ES-I3 (cell line): ENCODE results near the gene RIPPLY3.
"Not testable (repeated sequence)": the region's sequence is repeated elsewhere in the genome, so short reads cannot be mapped to it uniquely, and the experiment has no call there.

Source experiments
- H3K36me3 ChIP-seq: 2 replicates; pipeline ENCODE4 v1.6.1; 2013; ENCODE audit warnings: mild to moderate bottlenecking, low read length, control low read depth, moderate library complexity; ENCODE audit not compliant: insufficient read depth
- H3K4me1 ChIP-seq: 2 replicates; pipeline ENCODE4 v1.6.1; 2013; ENCODE audit warnings: mild to moderate bottlenecking, control low read depth, low read length; ENCODE audit not compliant: insufficient read depth
- H3K9ac ChIP-seq: 2 replicates; pipeline ENCODE4 v1.6.1; 2013; ENCODE audit warnings: low read depth, mild to moderate bottlenecking, low read length, moderate library complexity
- H3K9me3 ChIP-seq: 2 replicates; pipeline ENCODE4 v1.6.1; 2013; ENCODE audit warnings: mild to moderate bottlenecking, low read length, moderate library complexity; ENCODE audit not compliant: control insufficient read depth, insufficient read depth

RIPPLY3 gene

DNA sequence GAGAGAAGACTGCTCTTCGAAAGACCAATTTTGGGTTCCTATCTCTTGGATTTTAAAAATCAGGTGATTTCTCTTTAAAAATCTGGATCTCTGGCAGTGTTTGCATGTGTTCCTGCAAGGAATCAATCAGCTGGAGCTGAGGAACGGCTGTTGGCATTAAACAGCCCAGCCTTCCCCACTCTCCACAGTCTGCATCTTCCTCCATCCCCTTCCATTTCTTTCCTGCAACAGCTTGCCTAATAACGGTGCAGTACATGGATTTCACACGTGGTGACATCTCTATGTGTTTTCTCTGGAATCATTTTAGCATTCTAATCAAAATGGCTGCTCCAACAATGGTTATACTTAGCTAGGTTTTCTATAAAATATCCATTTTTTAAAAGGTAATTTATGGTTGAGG, 20.0 kb downstream of the RIPPLY3 start:
- H3K36me3 ChIP-seq: no peaks in the 10 kb centered on the region
- no peak overlapping the region for H3K9ac ChIP-seq
- H3K9me3 ChIP-seq: no peaks in the 10 kb centered on the region
- no peaks in the 10 kb centered on the region for H3K4me1 ChIP-seq

DNA sequence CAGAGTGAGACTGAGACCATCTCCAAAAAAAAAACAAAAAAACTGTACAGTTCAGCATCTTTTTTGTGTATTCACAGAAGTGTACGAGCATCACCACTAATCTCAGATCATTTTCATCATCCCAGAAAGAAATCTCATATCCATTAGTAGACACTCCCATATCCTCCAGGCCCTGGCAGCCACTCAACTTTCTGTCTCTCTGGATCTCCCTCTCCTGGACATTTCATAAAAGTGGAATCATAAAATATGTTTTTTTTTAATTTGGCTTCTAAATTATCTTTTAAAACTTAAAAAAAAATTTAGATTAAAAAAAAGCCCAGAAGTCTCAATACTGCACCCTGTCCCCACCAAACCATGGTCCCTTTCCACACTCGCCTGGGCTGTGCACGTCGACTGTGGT, 22.1 kb downstream of the RIPPLY3 start:
- Histone ChIP-seq H3K9me3 (no peaks in the 10 kb centered on the region), H3K36me3 (no peaks in the 10 kb centered on the region), H3K4me1 (no peaks in the 10 kb centered on the region), H3K9ac (no peak overlapping the region)

GRCh38 chr21:37030864-37031263, 24.4 kb downstream of the RIPPLY3 start:
- H3K4me1 ChIP-seq: no peaks in the 10 kb centered on the region
- H3K9ac ChIP-seq: no peak overlapping the region
- no peaks in the 10 kb centered on the region for H3K36me3 ChIP-seq
- no peaks in the 10 kb centered on the region for H3K9me3 ChIP-seq

DNA sequence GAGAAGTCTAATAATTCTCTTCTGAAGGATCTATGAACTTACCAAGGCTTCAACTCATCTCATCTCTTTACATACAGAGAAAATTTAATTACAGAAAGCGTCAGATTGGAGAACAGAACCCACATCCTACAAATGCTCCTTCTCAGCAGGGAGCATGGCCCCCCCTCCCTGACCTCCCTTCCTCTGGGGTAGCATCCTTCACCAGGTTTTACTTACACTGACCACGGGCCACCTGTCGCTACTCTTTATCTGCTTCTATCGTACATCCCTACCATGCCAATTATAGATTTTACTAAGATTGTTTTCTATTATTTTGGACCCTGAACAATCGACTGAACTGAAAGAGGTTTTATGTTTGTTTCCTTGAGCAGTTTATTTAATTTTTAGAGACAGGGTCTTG, 25.8 kb downstream of the RIPPLY3 start:
- no peaks in the 10 kb centered on the region for H3K9me3 ChIP-seq
- H3K36me3 ChIP-seq: no peaks in the 10 kb centered on the region
- H3K4me1 ChIP-seq: no peaks in the 10 kb centered on the region
- H3K9ac ChIP-seq: no peak overlapping the region

DNA sequence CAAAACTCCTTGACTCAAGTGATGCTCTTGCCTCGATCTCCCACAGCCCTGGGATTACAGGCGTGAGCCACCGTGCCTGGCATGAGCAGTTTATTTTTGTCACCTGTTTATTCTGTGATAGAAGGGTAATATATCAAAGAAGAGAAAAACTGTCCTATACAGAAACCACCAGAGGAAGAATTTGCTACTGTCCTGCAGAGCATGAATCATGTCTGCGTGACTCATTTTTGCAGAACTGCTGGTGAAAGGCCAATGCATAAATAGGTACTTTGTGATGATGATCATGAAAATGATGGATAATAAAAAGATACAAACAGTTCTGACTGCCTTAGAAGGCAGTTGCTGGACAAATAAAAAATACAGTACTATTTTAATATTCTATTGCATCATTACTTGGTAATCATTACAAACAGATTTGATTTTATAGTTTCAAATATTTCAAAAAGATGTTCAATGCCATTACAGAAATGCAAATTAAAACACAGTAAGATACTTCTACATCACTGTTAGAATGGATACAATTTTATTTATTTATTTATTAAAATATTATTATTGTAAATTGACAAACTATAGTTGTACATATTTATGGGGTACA, 26.5 kb downstream of the RIPPLY3 start:
- Histone ChIP-seq H3K9me3 (no peaks in the 10 kb centered on the region), H3K36me3 (no peaks in the 10 kb centered on the region), H3K9ac (no peak overlapping the region), H3K4me1 (no peaks in the 10 kb centered on the region)

- not testable (repeated sequence) for H3K36me3 ChIP-seq, H3K4me1 ChIP-seq, H3K9ac ChIP-seq, H3K9me3 ChIP-seq
Measured at GRCh38 chr21:37034394-37034793, 27.9 kb downstream of the RIPPLY3 start.

- Histone ChIP-seq H3K36me3 (no peaks in the 10 kb centered on the region), H3K4me1 (peaks cover 3% of the 10 kb centered on the region; the same call in 1 of the 2 replicates), H3K9me3 (no peaks in the 10 kb centered on the region), H3K9ac (no peak overlapping the region)
Measured at GRCh38 chr21:37036177-37036576, 29.7 kb downstream of the RIPPLY3 start.

- Histone ChIP-seq H3K9me3 (no peaks in the 10 kb centered on the region), H3K9ac (no peak overlapping the region), H3K36me3 (no peaks in the 10 kb centered on the region), H3K4me1 (peaks cover 3% of the 10 kb centered on the region; the same call in 1 of the 2 replicates)
Measured at GRCh38 chr21:37039411-37040075, 33.0 kb downstream of the RIPPLY3 start.

- Histone ChIP-seq H3K4me1 (peaks cover 3% of the 10 kb centered on the region; the same call in 1 of the 2 replicates), H3K36me3 (no peaks in the 10 kb centered on the region), H3K9ac (no peak overlapping the region), H3K9me3 (no peaks in the 10 kb centered on the region)
Measured at GRCh38 chr21:37040212-37040611, 33.7 kb downstream of the RIPPLY3 start.

DNA sequence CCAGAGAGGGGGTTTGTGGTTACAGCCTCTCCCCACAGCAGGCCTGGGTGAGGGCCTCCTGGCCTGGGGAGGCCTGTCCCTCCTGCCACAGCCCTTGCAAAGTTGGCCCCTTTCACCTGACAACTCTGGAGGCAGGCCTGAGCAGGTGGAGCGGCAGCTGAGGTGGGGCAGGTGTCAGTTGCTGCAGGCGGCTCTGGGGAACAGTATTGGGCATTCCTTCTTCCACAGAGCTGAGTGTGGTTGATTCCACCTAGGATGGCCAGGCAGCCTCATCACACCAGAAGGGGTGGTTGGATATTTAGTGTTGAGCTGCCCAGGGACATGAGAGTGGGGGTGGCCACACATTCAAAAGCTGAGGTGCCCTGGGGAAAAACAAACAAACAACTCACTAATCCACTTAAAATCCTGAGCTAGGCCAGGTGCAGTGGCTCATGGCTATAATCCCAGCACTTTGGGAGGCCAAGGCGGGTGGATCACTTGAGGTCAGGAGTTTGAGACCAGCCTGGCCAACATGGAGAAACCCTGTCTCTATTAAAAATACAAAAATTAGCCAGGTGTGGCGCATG, 35.3 kb downstream of the RIPPLY3 start:
- H3K9me3 ChIP-seq: no peaks in the 10 kb centered on the region
- H3K36me3 ChIP-seq: no peaks in the 10 kb centered on the region
- peaks cover 7% of the 10 kb centered on the region; the same call in 1 of the 2 replicates for H3K4me1 ChIP-seq
- H3K9ac ChIP-seq: no peak overlapping the region

DNA sequence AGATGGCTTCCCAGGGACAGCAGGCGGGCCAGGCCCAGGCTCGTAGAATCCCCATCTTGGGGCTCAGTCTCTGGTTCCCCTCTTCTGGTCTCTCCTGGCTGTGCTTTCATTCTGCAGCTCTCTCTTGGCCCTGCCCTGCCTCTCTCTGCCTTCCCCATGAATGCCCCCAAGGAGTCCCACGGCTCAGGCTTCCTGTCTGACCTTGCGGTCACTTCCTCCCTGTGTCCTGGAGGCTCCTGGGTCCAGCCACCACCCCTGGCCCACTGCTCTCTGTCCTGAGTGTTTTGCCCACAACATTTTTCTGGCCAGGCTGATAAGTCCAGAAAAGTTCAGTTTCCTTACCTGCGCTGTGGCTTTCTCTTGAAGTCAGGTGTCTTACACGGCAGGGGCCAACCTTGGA, 37.3 kb downstream of the RIPPLY3 start:
- Histone ChIP-seq H3K4me1 (peaks cover 17% of the 10 kb centered on the region; the same call in 1 of the 2 replicates), H3K9ac (no peak overlapping the region)

GRCh38 chr21:37044643-37045042, 38.1 kb downstream of the RIPPLY3 start:
- peaks cover 13% of the 10 kb centered on the region; the same call in 1 of the 2 replicates for H3K4me1 ChIP-seq
- H3K9ac ChIP-seq: no peak overlapping the region

More for the DNA sequence above, 37.3 kb downstream of the RIPPLY3 start:
- Histone ChIP-seq H3K9me3 (no peaks in the 10 kb centered on the region), H3K36me3 (no peaks in the 10 kb centered on the region)

GRCh38 chr21:37045149-37045548, 38.6 kb downstream of the RIPPLY3 start:
- H3K9me3 ChIP-seq: no peaks in the 10 kb centered on the region
- H3K9ac ChIP-seq: no peak overlapping the region
- H3K4me1 ChIP-seq: peaks cover 13% of the 10 kb centered on the region; the same call in 1 of the 2 replicates
- H3K36me3 ChIP-seq: no peaks in the 10 kb centered on the region

More at GRCh38 chr21:37044643-37045042, 38.1 kb downstream of the RIPPLY3 start:
- no peaks in the 10 kb centered on the region for H3K9me3 ChIP-seq
- no peaks in the 10 kb centered on the region for H3K36me3 ChIP-seq

DNA sequence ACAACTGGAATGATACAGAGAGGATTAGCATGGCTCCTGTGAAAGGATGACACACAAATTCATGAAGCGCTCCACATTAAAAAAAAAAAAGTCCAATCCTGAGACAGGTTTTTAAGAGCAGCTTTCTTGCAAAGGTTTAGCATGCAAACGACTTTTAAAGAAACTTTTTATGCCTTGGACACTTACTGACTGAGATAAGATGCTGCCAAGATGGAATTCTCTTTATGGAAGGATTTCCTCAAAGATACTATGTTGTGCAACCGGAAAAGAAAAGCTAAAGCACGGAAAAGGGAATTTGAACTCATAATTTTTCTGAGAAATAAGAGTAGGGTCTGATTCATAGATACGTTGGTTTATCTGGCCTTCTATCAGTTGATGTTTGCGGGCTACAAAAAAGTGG, 39.1 kb downstream of the RIPPLY3 start:
- Histone ChIP-seq H3K4me1 (peaks cover 13% of the 10 kb centered on the region; the same call in 1 of the 2 replicates), H3K36me3 (no peaks in the 10 kb centered on the region)

GRCh38 chr21:37047079-37047478, 40.6 kb downstream of the RIPPLY3 start:
- Histone ChIP-seq H3K9ac (no peak overlapping the region), H3K36me3 (no peaks in the 10 kb centered on the region), H3K9me3 (no peaks in the 10 kb centered on the region), H3K4me1 (peaks cover 13% of the 10 kb centered on the region; the same call in 1 of the 2 replicates)

More for the DNA sequence above, 39.1 kb downstream of the RIPPLY3 start:
- Histone ChIP-seq H3K9ac (no peak overlapping the region), H3K9me3 (no peaks in the 10 kb centered on the region)
